Activated T-cell treated with anti-CD3 and anti-CD28 coated beads for 48 hours (primary cell): ENCODE results near the gene DLG2.
"Not testable (repeated sequence)": the region's sequence is repeated elsewhere in the genome, so short reads cannot be mapped to it uniquely, and the experiment has no call there.

ENCODE experiments used
- DNase-seq: peaks from one replicate; pipeline ENCODE4 v3.0.0-alpha.2; 2020; ENCODE audit warnings: low read depth

The DLG2 gene

DNA sequence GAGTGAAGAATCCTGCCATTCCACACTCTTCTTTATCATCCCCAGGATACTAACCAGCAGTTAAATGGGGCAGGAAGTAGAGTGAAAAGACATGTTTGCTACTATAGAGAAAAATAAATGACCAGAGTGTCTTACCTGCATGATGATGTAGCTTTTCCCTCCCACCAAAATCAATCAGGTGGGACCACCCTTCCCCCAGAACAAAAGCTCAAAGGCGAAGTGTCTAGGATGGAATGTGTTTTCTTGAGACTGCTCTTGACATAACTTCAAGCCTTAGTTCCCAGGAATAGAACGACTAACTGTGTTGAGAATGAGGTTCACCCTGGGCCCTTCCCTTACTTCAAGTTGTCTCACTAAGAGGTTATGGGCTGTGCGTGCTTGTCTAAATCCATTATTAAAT, 2001.8 kb downstream of the DLG2 start:
- no peak for DNase-seq

DNA sequence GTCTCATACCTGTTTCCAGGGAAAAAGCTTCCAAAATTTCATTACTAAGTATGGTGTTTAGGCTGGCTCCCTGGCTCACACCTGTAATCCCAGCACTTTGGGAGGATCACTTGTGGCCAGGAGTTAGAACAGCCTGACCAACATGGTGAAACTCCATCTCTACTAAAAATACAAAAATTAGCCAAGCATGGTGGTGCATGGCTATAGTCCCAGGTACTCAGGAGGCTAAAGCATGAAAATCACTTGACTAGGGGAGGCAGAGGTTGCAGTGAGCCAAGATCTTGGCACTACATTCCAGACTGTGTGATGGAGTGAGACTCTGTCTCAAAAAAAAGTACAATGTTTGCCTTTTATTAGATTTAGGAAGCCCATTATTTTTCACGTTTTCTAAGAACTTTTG, 2009.5 kb downstream of the DLG2 start:
- DNase-seq, result no peak

- DNase-seq, result no peak
Observed at GRCh38 chr11:83613767-83614121, 2013.4 kb downstream of the DLG2 start.

GRCh38 chr11:83612891-83613766, 2014.0 kb downstream of the DLG2 start:
- DNase-seq, result no peak

- DNase-seq, result no peak
Observed at GRCh38 chr11:83611600-83611999, 2015.5 kb downstream of the DLG2 start.

GRCh38 chr11:83611031-83611430, 2016.1 kb downstream of the DLG2 start:
- DNase-seq, result no peak

GRCh38 chr11:83609191-83609590, 2018.0 kb downstream of the DLG2 start:
- no peak for DNase-seq

GRCh38 chr11:83608571-83608970, 2018.6 kb downstream of the DLG2 start:
- no peak for DNase-seq

GRCh38 chr11:83601914-83602527, 2025.1 kb downstream of the DLG2 start:
- DNase-seq, result no peak

- no peak for DNase-seq
Observed at GRCh38 chr11:83601201-83601913, 2025.8 kb downstream of the DLG2 start.

- DNase-seq, result no peak
Observed at GRCh38 chr11:83600661-83601060, 2026.5 kb downstream of the DLG2 start.

DNA sequence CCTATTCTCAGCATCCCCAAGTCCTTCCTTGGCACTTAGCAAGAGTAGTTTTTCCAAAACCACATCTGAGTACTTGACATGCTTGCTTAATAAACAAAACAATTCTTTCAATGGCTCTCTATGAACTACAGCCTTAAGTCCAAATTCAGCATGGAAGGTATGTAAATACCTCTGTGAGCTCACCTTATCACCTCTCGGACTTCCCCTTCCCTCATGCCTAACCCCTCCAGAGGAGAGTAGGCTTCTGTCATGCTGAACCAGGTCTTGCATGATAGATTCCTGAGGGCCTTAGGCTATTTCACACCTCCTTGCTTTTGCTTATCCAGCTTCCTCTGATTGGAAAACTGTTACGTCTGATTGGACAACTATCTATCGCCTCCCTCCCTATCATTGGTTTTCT, 2028.1 kb downstream of the DLG2 start:
- DNase-seq, result no peak

DNA sequence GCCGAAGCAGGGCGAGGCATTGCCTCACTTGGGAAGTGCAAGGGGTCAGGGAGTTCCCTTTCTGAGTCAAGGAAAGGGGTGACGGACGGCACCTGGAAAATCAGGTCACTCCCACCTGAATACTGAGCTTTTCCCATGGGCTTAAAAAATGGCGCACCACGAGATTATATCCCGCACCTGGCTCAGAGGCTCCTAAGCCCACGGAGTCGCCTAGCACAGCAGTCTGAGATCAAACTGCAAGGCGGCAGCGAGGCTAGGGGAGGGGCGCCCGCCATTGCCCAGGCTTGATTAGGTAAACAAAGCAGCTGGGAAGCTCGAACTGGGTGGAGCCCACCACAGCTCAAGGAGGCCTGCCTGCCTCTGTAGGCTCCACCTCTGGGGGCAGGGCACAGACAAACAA, 2039.3 kb downstream of the DLG2 start:
- not testable (repeated sequence) for DNase-seq

GRCh38 chr11:83583757-83584366, 2043.3 kb downstream of the DLG2 start:
- DNase-seq, result no peak

DNA sequence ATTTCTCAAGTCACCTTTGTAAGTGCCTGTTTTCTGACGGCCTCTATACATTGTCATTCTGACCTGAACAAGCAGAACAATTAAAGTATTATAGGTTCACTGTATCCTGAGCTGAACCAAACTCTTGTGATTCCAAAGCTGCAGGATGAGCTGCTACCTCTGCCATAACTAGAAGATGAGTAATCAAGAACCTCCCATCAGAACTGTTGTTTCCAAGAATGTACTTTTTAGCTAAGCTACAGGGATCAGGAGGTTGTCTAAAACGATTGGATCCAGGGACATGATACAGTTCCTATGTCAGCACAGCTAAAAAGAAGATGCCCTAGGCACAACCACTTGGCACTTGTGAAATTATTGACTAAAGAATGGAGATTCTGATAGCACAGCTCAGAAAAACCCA, 2052.6 kb downstream of the DLG2 start:
- DNase-seq, result no peak

- DNase-seq, result no peak
Observed at GRCh38 chr11:83572581-83573496, 2054.3 kb downstream of the DLG2 start.

- DNase-seq, result no peak
Observed at GRCh38 chr11:83571302-83571701, 2055.8 kb downstream of the DLG2 start.

DNA sequence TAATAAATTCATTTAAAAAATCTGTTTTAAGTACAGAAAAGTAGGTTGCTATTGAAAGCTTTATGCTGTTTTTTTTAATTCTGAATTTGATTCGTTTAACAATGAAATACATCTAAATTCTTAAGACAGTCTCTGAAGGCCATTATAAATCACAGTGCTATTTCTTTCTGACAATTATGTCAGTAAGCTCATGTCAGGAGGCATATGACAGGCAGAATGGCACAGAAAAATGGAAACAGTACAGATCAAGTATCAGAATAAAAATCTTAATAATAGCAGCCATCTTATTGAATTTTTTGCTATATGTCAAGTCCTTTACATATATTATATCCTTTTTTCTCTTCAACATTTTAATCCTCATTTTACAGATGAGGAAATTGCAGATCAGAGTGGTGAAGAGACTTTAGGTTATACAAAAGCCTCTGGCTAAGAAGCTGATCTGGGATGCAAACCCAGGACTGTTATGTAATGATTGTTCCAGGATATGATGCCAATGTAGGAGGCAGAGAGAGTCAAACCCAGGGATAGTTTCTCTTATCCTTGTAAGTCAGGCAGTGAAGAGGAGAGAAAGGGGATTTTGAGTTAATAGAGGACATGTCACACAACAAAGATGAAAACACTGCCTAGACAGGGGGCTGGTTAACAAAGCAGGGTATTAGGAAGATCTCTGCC, 2057.9 kb downstream of the DLG2 start:
- no peak for DNase-seq

DNA sequence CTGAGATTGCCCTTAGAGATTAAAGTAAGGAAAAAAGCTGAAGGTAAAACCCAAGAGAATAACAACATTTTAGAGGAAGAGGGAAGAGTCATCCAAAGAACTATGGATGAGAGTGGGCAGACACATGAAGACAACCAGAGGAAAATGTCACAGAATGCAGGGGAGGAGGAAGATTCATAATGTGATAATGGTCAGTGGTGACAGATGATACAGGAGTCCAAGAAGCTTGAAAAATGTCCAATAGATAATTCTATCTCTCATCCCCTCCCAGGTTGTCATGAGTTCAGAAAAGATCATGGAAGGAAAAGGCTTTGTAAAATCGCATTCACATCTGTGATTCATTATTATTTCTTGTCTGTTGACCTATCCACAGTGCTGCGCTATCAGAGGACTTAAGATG, 2058.6 kb downstream of the DLG2 start:
- no peak for DNase-seq

DNA sequence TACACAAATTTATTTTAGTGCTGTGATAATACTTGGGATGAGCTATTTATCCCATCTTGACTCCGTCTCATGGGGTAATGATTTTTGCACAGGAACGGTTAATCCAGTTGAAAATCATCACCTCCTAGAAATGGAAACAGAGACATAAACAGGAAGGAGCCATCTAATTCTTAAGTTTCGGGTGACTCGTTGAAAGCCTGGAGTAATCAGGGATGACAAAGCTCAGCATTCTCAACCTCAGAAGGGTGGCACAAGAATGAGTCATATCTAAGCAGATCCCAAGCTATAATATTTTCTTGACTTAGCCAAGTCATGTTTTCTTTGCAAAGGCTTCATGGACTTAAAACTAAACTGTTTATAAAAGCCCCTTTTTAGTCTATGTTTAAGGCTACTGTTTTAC, 2060.2 kb downstream of the DLG2 start:
- DNase-seq, result no peak

DNA sequence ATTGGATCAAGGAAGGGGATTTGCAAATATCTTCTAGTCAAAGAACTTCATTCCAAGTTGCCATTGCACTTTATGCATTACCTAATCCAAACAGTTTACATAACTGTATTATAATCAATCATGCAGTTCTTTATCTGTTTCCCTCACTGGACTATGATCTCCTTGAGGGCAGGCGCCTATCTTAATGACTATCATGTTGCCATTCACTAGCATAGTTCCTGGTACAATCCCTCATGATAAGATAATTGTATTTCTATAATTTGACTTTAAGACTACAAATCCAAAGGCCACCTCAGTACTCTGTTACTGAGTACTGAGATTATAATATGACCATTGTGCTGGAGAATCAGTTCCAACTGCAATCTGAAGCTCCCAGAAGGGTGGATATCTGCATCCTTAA, 2062.3 kb downstream of the DLG2 start:
- DNase-seq, result no peak
